Tibial nerve (tissue), 4 donors: ENCODE measurements around the gene CRY1. TPM values are rescaled to one million over a fixed set of nuclear protein-coding genes. Genes with fewer than 3 reads are reported as not detected.
"Not testable (repeated sequence)": the region's sequence is repeated elsewhere in the genome, so short reads cannot be mapped to it uniquely, and the experiment has no call there.

Experiments used
- DNase-seq, 2 donors: peaks; one replicate each; pipeline ENCODE4 v3.0.0-alpha.2; 2019; ENCODE audit warnings: low spot score in 2 of 2
- H3K27ac ChIP-seq, 4 donors: fragments of 200-600 bp; sonication (generic) in 3 of 4; one replicate each; pipeline ENCODE4 v1.5.1; 2017 to 2019; ENCODE audit warnings: mild to moderate bottlenecking in 1 of 4
- H3K27me3 ChIP-seq, 2 donors: fragments of 200-600 bp; sonication (generic) in 1 of 2; one replicate each; pipeline versions ENCODE4 v1.5.1 to v1.6.0; 2017 to 2019
- H3K36me3 ChIP-seq, 3 donors: fragments of 200-600 bp; sonication (generic); one replicate each; pipeline ENCODE4 v1.5.1; 2018 to 2019
- H3K4me1 ChIP-seq, 4 donors: fragments of 200-600 bp; sonication (generic) in 3 of 4; one replicate each; pipeline ENCODE4 v1.5.1; 2017 to 2019
- H3K4me3 ChIP-seq, 4 donors: fragments of 200-600 bp; sonication (generic) in 3 of 4; one replicate each; pipeline ENCODE4 v1.5.1; 2017 to 2019; ENCODE audit warnings: mild to moderate bottlenecking in 1 of 4, moderate library complexity in 1 of 4
- H3K9me3 ChIP-seq, 4 donors: fragments of 200-600 bp; sonication (generic) in 3 of 4; one replicate each; pipeline ENCODE4 v1.5.1; 2017 to 2019
- EP300 ChIP-seq, 2 donors: sonication (generic); formaldehyde crosslinking; IDR thresholded peaks; one replicate each; pipeline ENCODE4 v1.6.1; 2017; ENCODE audit warnings: antibody characterized with exemption in 2 of 2, mild to moderate bottlenecking in 1 of 2
- POLR2A ChIP-seq, 2 donors: fragments of 450-650 bp; IDR thresholded peaks; one replicate each; pipeline ENCODE4 v1.6.1; 2017; ENCODE audit warnings: antibody characterized with exemption in 2 of 2, mild to moderate bottlenecking in 2 of 2, moderate library complexity in 2 of 2
- WGBS, 2 donors: methylation state at CpG; one replicate each; pipeline ENCODE4 v1.1.5; 2018; 5-methylcytosine and 5-hydroxymethylcytosine counted together
- total RNA-seq, 4 donors: library from RNA; depleted of rRNA; stranded (reverse); fragments of >200 nt; gene quantifications; one replicate each; pipeline ENCODE4 v1.1.0, GENCODE V29; 2016
- TF ChIP-seq, protein P1 (sequence below), 5 experiments: fragments of 200-600 bp in 3 of 5; fragments of 450-650 bp in 2 of 5; sonication (generic) in 3 of 5; IDR thresholded peaks; one replicate each; pipeline ENCODE4 v1.5.1; 2016 to 2019; ENCODE audit warnings: antibody characterized with exemption in 5 of 5, mild to moderate bottlenecking in 3 of 5, moderate library complexity in 2 of 5

Gene CRY1
- total RNA-seq, 4 donors from 2014 or later = 16.3 to 36.3 (median 24.4) TPM

DNA sequence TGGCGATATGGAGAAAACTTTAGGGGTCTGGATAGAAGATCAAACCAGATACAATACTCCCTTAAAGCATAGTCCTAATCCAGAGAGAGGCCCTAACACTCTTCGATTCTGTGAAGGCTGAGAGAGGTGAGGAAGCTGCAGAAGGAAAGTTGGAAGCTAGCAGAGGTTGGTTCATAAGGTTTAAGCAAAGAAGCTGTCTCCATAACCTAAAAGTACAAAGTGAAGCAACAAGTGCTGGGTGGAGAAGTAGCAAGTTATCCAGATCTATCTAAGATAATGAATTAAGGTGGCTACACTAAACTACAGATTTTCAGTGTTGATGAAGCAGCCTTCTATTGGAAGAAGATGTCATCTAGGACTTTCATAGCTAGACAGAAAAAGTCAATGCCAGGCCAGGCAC is 81.8 kb downstream of the CRY1 start:
- WGBS, 2 donors = 85 to 92% methylated on average over 2 of the region's 2 CpGs
- no peak for TF ChIP-seq EP300 (IDR thresholded peaks at IDR 0.05)
- TF ChIP-seq, protein P1, sequence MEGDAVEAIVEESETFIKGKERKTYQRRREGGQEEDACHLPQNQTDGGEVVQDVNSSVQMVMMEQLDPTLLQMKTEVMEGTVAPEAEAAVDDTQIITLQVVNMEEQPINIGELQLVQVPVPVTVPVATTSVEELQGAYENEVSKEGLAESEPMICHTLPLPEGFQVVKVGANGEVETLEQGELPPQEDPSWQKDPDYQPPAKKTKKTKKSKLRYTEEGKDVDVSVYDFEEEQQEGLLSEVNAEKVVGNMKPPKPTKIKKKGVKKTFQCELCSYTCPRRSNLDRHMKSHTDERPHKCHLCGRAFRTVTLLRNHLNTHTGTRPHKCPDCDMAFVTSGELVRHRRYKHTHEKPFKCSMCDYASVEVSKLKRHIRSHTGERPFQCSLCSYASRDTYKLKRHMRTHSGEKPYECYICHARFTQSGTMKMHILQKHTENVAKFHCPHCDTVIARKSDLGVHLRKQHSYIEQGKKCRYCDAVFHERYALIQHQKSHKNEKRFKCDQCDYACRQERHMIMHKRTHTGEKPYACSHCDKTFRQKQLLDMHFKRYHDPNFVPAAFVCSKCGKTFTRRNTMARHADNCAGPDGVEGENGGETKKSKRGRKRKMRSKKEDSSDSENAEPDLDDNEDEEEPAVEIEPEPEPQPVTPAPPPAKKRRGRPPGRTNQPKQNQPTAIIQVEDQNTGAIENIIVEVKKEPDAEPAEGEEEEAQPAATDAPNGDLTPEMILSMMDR (IDR thresholded peaks at IDR 0.05) = no peak
- TF ChIP-seq POLR2A (IDR thresholded peaks at IDR 0.05) = no peak
- no peaks in the 10 kb centered on the region for H3K9me3 ChIP-seq
- peaks cover 0 to 34% (median 0%) of the 10 kb centered on the region in 3 donors for H3K36me3 ChIP-seq
- no peaks in the 10 kb centered on the region for H3K4me1 ChIP-seq
- DNase-seq = no peak
- no peaks in the 10 kb centered on the region for H3K27me3 ChIP-seq
- H3K4me3 ChIP-seq = no peak overlapping the region
- H3K27ac ChIP-seq = no peak overlapping the region

DNA sequence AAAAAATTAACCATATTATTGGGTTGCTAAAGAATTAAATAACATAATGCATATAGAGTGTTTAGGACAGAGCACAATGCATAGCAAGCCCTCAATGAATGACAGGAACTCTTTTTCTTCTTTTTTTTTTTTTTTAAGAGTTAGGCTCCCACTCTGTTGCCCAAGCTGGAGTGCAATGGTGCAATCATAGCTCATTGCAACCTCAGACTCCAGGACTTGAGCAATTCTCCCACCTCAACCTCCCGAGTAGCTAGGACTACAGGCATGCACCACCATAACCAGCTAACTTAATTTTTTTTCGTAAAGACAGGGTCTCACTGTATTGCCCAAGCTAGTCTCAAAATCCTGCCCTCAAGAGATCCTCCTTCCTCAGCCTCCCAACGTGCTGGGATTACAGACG is 85.9 kb downstream of the CRY1 start:
- Histone ChIP-seq H3K27me3 (no peaks in the 10 kb centered on the region), H3K4me1 (no peaks in the 10 kb centered on the region), H3K27ac (no peak overlapping the region), H3K9me3 (no peaks in the 10 kb centered on the region), H3K4me3 (no peak overlapping the region), H3K36me3 (peaks cover 0 to 7% (median 0%) of the 10 kb centered on the region in 3 donors)
- 95 to 96% methylated on average over 4 of the region's 4 CpGs for WGBS, 2 donors
- no peak for DNase-seq
- TF ChIP-seq POLR2A (IDR thresholded peaks at IDR 0.05) = no peak
- TF ChIP-seq, protein P1 (IDR thresholded peaks at IDR 0.05) = no peak
- TF ChIP-seq EP300 (IDR thresholded peaks at IDR 0.05) = no peak

DNA sequence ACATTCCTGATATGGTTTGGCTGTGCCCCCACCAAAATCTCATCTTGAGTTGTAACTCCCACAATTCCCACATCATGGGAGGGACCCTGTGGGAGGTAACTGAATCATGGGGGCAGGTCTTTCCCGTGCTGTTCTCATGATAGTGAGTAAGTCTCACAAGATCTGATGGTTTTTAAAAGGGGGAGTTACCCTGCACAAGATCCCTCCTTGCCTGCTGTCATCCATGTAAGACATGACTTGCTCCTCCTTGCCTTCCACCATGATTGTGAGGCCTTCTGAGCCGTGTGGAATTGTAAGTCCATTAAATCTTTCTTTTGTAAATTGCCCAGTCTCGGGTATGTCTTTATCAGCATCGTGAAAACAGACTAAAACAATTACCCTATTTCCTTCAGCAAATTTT is 90.7 kb downstream of the CRY1 start:
- 69 to 84% methylated on average over 4 of the region's 4 CpGs for WGBS, 2 donors
- H3K27me3 ChIP-seq, DNase-seq, H3K9me3 ChIP-seq, H3K4me3 ChIP-seq, H3K4me1 ChIP-seq, H3K27ac ChIP-seq: not testable (repeated sequence)
- H3K36me3 ChIP-seq = peaks cover 0 to 27% (median 0%) of the 10 kb centered on the region in 3 donors

DNA sequence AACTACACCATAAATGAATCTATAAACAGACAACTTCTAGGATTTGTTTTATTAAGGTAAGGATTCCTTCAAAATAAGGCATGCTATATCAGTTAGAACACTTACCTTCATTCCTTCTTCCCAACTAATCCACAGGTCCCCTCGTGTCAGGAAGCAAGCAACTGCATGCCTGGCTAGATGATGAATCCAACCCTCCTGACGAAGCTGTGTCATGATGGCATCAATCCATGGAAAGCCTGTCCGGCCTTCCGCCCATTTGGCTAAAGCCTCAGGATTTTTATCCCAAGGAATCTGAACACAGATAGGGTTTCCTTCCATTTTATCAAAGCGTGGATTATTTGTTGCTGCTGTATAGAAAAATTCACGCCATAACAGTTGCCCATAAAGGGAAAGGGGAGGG is 93.9 kb downstream of the CRY1 start:
- Histone ChIP-seq H3K9me3 (no peaks in the 10 kb centered on the region), H3K27me3 (no peaks in the 10 kb centered on the region), H3K27ac (no peak overlapping the region), H3K4me1 (no peaks in the 10 kb centered on the region), H3K4me3 (no peak overlapping the region), H3K36me3 (peaks cover 0 to 48% (median 0%) of the 10 kb centered on the region in 3 donors)
- TF ChIP-seq EP300 (IDR thresholded peaks at IDR 0.05) (no peak), POLR2A (IDR thresholded peaks at IDR 0.05) (no peak)
- TF ChIP-seq, protein P1 (IDR thresholded peaks at IDR 0.05) = no peak
- WGBS, 2 donors = 85 to 87% methylated on average over 6 of the region's 6 CpGs
- DNase-seq = peak in 1 of 2 donors; percentile 39

DNA sequence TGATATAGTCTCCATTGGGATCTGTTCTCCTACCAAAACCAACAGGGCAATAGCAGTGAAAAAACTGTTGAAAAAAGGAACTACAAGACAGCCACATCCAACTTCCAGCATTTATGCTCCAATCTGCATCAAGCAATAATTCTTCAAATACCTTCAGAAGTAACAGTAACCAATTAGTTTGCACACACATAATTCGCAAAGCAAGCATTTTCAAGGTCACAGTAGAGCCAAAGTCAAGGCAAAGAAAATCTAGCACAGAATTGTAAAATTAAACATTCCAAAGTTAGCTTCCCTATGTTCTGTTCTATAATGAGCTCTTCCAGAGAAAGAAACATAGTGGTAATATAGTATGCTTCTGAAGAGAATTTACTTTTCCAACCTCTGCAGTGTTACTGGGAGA is 95.4 kb downstream of the CRY1 start:
- Histone ChIP-seq H3K4me3 (no peak overlapping the region), H3K36me3 (peaks cover 0 to 48% (median 0%) of the 10 kb centered on the region in 3 donors), H3K4me1 (no peaks in the 10 kb centered on the region), H3K9me3 (no peaks in the 10 kb centered on the region), H3K27ac (no peak overlapping the region), H3K27me3 (no peaks in the 10 kb centered on the region)
- TF ChIP-seq POLR2A (IDR thresholded peaks at IDR 0.05) (no peak), EP300 (IDR thresholded peaks at IDR 0.05) (no peak)
- TF ChIP-seq, protein P1 (IDR thresholded peaks at IDR 0.05) = no peak
- DNase-seq = no peak
- 100% methylated on average over 1 of the region's 1 CpG for whole genome bisulfite sequencing, 2 donors

DNA sequence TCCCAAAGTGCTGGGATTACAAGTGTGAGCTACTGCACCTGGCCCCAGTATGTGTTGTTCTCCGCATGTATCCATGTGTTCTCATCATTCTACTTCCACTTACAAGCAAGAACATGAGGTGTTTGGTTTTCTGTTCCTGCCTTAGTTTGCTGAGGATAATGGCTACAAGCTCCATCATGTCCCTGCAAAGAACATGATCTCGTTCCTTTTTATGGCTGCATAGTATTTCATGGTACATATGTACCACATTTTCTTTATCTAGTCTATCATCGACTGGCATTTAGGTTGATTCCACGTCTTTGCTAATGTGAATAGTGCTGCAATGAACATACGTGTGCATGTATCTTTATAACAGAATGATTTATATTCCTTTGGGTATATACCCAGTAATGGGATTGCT is 97.2 kb downstream of the CRY1 start:
- H3K9me3 ChIP-seq, H3K4me3 ChIP-seq, H3K27ac ChIP-seq, DNase-seq, H3K27me3 ChIP-seq, H3K4me1 ChIP-seq: not testable (repeated sequence)
- peaks cover 0 to 42% (median 0%) of the 10 kb centered on the region in 3 donors for H3K36me3 ChIP-seq
- WGBS, 2 donors = 98 to 99% methylated on average over 5 of the region's 5 CpGs
